Stimulated activated CD8-positive, alpha-beta memory T cell treated with anti-CD3 and anti-CD28 coated beads, Interleukin-15, amount 100 ng/mL, for 4 hours (primary cell): ENCODE results near the gene CHST13.
"Not testable (repeated sequence)": the region's sequence is repeated elsewhere in the genome, so short reads cannot be mapped to it uniquely, and the experiment has no call there.

Experiments used
- DNase-seq, 2 donors: peaks; one replicate each; pipeline ENCODE4 v3.0.0-alpha.2; 2020; ENCODE audit warnings: low read depth in 2 of 2

The CHST13 gene

DNA sequence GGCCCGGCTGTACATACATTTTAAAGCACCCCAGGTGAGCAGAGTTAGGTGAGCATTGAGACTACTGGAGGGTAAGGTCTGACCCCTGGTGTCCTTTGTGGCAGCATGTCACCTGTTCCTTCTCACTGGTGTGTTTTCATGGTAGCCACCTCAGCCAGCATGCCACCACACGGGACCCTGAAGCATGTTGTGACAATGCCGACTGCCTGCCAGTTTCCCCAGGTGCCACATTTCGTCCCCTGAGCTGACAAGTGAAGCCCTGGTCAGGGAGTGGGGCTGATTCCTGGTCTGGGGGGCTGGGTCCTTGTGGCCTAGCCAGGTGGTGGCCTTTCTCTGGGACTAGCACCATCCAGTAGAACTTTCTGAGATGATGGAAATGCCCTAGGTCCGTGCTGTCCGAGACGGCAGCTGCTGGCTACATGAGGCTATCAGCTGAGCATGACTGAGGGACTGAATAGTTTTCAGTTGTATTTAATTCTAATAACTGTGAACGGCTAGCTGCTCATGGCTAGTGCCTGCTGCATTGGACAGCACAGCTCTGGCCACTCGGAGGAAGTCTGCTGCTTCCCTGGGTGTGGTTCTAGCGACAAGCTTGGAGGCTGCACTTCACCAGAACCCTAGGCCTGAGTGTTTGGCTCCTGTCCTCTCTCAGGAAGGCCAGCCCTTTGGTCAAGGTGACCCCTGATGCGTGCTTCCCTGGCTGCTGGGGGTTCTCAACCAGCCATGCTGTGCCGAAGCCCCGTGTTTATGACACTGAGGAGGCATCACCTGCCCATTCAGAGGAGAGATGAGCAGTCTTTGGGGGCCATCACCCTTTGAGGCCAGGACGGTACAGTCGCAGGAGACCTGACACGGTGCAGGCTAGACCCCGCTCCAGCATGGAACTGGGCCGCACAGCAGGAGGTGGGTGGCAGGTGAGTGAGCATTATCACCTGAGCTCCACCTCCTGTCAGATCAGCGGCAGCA is 30.9 kb downstream of the CHST13 start:
- no peak for DNase-seq

DNA sequence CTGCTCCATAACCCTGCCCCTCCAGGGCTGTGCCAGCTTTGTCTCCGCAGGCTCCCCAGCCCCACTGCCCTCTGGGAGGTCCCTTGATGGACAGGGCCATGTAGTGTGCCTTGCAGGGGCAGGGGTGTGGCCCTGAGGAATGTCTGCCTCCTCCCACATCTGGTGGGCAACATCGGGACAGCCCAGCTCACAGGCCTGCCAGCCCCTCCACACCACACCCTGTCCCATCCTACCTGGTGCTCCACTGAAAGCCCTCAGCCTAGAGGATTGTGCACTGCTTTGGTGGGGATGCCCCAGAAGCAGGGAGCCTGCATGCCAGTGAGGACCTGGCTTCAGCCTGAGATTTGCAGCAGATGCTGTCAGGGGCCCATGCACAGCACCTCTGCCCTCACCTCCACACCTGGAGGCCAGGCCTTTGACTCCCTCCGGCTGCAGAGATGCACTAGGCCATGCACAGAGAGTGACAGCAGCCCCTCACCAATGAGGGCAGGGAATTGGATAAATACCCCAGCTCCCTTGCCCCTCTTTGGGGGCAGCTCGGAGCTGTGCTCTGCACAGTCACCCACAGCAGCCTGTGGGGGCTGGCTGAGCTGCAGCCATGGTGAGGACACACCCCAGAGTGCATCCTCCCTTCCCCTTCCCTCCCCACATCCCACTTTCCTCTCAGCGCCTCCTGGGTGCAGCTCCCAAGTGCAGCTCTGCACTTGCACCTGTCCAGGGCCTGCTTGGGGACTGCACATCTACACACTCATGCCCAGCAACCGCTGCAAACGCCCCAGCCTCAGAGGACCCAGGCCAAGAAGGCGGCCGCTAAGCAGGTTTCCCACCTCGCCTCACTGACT is 32.1 kb downstream of the CHST13 start:
- no peak for DNase-seq

DNA sequence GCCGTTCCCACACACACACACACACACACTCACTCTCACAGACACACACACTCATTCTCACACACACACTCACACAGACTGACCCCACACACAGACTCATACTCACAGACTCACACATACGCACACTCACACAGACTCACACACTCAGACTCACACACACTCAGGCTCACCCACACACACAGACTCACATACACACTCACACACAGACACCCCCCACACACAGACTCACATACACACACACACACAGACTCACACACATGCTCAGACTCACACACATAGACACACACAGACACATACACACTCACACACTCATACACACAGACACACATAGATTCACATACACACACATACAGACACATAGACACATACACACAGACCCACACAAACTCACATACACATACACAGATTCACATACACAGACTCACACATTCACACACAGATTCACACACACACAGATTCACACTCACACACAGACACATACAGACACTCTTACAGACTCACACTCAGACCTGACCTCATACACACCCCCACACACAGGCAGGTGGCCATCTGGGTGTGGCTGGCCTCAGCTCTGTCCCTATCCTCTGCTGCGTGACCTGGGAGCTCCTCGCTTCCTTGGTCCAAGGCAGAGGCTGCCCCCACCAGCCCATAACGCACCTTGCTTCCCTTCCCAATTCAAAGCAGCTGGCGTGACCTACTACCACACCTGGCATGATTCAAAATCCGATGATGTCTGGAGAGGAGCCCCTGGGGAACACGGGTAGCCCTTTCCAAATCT is 32.9 kb downstream of the CHST13 start:
- DNase-seq = no peak

DNA sequence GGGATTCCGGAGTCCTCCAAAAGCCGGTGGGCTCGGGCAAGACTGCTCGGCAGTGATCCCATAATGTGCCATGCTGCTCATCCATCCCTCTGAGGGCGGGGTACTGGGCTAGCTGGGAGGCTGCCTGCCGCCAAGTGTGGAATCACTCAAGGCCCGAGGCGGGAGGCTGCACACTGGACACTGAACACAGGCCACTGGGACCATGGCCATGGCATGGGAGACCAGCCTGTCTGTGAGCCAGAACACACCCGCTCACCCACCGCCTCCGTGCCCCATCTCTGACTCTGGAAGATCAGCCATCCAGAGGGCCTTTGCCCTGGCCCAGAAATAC is 33.4 kb downstream of the CHST13 start:
- no peak for DNase-seq

DNA sequence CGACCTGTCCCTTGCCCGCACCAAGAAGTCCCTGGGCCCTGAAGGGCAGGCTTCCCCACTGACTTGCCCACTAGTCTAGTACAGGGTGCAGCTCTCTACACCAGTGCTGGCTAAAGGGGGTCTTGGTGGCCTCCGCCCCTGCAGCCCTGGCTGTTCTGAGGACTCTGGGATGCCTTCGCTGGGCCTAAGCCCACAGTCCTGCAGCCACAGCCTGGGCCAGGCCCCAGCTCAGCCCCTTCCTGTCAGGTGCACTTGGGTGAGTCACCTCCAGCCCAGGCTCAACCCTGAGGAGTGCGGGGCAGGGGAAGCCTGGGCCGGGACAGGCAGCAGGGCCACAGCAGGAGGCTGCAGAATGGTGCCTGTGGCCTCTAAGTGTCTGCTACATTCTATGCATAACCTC is 33.8 kb downstream of the CHST13 start:
- no peak for DNase-seq

DNA sequence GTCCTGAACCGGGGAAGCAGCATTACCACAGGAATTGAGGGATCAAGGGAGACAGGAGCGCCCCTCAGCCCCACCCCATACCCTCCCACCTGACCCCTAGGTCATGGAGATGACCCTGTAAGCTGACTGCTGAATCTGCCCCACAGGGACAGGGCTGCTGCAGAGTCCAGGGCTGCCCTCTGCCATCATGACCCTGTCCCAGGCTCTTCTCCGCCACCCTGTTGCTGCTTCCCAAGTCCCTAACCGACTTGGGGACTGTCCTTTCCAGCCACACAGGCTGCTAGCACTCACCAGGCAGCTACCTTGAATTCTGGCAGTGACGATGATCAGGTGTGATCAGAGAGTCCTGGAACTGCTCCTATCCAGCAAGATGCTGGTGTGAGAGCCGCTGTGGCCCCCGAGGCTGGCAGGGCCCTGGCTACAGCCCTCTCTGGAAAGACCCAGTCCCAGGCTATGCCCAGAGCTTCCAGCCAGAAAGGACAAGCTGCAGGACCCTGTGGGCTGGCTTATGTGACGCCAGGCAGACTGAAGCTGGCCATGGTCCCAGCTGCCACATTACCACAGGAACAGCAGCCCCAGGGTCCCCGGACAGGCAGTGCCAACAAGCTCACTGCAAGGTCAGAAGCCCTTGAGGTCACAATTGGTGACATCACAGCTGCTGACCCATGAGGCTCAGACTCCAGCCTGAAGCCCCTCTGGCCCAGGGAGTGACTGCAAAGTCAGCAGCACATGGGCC is 34.5 kb downstream of the CHST13 start, which contains the start of gene C3orf22:
Gene C3orf22 (minus strand): TSS at position 597 of the 736 bp plus-strand sequence. CDS start 5,542 bp downstream, outside the sequence.
- no peak for DNase-seq

DNA sequence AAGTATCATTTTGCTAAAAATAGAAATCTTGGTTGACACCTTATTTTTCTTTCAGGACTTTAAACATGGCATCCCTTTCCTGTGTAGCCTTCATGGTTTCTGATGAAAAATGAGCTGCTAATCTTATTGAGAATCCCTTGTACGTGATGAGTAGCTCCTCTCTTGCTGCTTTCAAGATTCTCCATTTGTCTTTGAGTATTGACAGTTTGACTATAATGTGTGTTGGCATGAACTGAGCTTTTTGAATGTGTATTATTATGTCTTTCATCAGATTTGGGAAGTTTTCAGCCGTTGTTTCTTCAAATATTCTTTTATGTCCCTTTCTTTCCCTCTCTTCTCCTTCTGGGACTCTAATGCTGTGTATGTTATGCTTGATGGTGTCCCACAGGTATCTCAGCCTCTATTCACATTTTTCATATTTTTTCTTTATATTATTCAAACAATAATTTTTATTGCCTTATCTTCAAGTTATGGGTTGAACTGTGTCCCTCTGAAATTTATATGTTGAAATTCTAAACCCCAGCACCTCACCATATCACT is 38.9 kb downstream of the CHST13 start:
- DNase-seq = no peak

DNA sequence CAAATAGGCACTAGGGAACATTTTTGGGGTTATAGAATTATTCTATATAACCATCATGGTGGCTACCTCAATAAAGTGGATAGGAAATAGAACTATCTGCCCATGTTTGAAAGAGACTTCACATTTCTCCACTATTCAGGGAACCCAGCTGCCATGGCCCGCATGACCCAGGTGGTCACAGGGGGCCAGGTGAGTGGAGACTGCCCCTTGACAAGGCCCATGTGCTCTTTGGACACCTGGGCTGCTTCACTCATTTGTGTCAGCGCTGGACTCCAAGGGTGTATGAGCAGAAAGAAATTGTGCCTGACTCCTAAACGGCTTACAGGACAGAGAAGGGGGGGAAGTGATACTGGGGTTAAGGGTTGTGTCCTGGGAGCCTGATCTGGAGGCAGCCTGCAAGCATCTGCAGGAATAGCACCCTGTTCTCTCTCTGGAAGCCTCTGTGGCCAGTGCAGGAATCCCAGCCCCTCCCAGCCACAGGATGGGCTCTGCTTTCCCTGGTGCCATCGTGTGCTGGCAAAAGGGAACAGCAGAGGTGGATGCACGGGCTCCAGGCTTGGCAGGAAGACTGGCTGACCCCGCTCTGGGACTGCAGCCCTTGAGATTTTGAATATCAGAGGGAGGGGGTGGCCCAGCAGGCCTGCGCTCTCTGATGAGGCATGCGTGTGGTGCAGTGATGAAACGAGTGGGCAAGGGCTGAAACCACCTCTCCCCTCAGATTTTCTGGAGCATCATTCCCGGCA is 43.9 kb downstream of the CHST13 start:
- DNase-seq = no peak

DNA sequence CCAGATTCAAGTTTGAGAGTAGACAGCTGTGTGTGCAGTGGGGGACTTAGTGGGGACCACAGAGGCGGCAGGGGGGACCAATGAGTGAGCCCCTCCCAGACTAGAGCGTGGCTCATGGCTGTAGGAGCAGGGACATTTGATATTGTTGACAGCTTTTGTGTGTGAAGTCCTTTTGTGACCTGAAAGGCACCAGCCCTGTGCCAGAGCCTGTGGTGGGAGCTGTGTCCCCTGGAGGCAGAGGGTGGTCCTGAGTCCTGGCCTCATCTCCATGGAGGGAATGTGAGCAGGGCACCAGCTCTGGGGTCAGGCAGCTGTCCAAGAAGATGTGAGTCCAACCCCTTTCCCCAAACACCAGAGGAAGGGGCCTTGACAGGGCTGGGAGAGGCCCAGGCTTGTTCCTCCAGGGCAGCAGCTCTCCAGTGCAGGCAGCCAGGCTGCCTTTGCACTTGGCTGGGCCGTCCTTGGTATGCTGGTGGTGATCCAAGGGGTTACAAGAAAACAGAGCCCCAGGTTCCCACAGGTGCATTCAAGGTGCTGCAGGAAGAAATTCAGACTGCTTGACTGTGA is 44.9 kb downstream of the CHST13 start:
- no peak for DNase-seq

DNA sequence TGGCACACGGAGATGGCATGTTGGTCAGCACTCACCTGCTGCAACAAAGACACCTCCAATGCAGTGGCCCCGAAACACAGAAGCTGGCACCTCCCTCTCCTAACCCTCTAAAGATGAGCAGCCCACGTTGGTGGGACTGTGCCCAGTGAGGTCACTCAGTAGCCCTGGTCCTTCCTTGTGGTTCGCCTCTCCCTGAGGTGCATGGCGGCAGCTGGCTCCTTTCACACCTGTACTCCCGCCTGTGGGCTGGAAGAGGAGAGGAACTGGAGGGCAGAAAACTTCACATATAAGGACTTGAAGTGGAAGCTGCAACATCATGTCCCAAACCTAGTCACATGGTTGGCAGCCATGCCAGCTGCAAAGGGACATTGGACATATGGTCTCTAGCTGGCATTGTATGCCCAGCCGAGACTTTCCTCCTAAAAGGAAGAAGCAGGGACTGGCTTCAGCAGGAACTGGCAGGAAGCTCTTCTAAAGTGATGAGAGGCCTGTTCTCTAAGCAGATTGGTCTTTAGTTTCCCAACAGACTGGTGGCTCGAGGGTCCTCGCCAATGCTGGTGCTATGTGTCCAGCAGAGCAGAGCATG is 45.5 kb downstream of the CHST13 start:
- no peak for DNase-seq

DNA sequence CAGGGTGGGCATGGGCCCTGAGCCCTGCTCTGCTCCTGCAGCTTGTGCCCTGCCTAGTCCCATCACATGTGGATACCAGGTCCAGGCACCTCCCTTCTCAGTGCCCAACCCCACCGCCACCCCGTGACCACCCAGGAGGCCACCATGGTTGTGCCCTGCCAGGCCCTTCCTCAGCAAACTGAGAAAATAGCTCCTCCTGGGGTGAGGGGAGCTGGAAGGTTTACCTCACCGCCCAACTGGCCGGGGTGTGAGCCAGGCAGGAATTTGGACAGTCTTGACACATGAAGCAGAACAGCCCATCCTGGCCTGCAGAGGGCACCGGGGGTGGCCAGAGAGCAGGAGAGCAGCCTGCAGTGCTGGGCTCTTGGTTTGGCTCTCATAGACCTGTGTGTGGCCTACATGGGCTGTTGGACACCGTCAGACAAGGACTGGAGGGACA is 46.2 kb downstream of the CHST13 start:
- DNase-seq = no peak

DNA sequence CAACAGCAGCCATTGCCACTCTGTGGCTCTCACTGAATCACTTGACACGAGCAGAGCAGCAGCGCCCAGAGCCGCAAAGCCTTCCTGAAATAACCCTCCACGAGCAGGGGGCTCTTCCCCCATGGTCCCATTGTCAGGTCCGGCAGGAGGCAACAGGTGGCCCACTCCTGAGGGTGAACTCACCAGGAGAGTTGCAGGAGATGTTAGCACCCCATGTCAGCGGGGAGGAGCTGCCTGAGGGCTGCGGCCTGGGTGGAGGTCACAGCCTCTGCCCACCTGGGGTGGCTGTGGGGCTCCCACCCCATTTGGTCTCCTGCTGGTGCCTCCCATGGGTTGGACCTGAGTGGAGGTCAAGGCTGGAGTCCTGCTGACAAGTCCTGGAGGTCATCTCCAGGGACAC is 47.1 kb downstream of the CHST13 start:
- no peak for DNase-seq

DNA sequence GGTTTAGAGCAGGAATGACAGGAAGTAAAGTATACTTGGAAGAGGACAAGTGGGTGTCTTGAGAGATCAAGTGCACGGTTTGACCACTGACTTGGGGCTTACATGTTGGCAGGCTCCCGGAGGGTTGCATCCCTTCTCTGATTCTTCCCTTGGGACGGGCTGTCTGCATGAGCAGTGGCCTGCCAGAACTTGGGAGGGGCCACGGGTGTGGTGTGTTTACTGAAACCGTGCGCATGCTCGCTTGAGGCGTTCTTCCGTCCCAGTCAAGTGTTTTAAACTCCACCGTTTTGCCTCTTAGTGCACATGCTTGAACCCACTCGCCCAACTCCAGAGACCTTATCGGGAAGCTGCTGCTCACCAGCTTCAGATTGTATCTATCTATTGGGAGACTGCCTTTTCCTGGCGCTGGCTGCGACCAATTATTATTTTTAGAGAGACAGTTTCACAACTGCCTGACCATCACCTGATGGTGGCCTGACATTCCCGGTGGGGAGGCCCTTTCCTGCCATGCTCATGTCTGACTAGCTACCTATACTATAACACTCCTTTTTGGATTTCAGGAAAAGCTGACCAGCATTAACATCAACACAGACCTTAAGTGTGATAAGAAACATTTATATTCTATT is 49.6 kb downstream of the CHST13 start:
- DNase-seq = no peak

DNA sequence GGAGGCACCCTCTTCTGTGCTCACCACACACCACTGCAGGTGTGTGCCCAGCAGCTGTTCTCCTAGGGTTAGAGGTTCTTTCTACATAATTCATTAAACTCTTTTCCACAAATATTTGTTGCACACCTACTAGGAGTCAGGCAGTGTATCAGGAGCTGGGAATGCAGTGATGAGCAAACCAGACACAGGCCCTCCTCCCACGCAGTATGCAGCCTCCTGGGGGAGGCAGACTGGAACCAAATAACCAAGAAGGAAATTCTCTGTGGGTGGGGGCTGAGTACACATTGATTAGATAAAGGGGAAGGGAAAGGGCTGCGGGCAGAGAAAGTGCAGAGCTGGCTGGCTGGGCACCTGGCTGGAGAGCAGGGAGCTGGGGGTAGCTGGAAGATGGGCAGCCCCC is 53.3 kb downstream of the CHST13 start:
- DNase-seq = no peak

DNA sequence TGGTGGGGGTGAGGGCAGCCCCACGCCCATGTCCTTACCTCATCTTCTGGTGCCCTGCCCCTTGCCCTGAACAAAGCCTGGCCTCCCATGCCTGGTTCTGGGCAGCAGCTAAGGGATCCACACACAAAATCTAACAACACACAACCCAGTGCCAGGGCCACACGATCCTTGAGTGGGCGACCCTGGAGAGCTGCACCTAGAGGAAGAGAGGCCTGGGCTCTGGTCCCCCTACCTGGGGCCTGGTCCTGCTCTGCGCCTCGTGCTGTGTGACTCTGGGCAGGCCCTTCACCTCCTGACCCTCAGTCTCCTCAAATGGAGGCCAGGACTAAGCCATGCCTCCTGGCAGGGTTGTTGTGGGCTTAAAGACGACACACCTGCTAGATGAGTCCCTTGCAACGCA is 54.7 kb downstream of the CHST13 start:
- DNase-seq = no peak

DNA sequence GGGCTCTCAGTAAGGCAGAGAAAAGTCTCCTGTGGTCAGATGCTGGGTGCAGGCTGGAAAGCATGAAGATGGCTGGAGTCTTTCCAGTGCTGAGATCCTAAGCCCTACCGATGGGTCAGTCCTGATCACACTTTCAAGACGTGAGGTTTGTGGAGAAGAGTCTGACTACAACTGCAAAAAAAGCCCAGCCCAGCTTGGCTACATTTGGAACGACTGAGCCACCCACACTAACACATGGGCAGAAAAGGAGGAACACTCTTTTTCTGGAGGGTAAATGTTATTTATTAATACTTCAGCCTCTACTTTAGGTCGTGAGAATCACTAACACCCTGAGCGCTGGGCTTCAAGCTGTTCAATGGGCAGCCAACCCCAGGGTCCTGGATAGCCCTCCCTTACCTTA is 56.8 kb downstream of the CHST13 start:
- no peak for DNase-seq

DNA sequence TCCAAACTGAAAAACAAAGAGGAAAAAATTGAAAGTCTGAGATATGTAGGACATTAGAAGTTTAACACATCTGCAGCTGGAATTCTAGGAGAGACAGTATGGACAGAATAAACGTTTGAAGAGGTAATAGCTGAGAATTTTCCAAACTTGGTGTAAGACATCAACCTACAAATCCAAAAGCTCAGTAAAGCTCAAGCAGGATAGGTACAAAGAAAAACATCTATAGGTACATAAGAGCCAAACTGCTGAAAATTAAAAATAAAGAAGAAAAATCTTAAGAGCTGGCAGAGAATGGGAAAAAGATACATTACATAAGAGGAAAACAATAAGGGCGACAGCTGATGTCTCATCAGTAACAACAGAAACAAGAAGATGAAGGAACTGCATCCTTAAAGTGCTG is 57.6 kb downstream of the CHST13 start:
- DNase-seq = no peak

DNA sequence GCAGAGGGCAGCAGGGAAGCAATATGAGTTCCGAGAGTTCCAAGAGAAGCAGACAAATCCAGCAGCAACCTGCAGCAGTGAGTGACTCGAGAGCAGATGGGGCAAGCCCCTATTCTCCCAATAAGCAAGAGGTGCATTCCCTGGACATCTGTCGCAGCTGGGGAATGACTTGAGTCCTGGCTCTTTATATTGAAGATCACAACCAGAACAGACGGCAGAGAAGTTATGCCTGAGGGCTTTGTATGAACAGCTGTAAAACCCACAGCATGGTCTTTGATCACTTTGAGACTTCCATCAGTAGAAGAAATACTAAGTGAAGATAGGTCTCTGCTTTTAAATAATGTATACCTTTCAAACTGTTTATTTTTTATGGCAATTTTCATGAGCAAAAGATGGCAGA is 58.4 kb downstream of the CHST13 start:
- DNase-seq = no peak

DNA sequence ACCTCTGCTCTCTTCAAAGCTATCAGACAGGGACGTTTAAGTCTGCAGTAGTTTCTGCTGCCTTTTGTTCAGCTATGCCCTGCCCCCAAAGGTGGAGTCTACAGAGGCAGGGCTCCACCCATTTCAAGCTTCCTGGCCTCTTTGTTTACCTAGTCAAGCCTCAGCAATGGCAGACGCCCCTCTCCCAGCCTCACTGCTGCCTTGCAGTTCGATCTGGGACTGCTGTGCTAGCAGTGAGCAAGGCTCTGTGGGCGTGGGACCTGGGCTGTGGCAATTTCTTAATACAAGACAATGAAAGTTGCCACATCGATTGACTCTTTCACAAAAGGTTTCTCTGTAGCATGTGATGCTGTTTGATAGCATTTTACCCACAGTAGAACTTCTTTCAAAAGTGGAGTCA is 67.6 kb downstream of the CHST13 start:
- DNase-seq = not testable (repeated sequence)
